Measurements from ENCODE around the gene TNFRSF8. TPM values are rescaled to one million over a fixed set of nuclear protein-coding genes. Genes with fewer than 3 reads are reported as not detected.
A peak's percentile ranks its signal among the peaks of the same experiment; 100 is the strongest.

The TNFRSF8 gene
- total and polyA plus RNA-seq, 2 of the 13 experiments (the other 11 are each of a cell fraction or from before 2014, with no cell fraction given): not detected

DNA sequence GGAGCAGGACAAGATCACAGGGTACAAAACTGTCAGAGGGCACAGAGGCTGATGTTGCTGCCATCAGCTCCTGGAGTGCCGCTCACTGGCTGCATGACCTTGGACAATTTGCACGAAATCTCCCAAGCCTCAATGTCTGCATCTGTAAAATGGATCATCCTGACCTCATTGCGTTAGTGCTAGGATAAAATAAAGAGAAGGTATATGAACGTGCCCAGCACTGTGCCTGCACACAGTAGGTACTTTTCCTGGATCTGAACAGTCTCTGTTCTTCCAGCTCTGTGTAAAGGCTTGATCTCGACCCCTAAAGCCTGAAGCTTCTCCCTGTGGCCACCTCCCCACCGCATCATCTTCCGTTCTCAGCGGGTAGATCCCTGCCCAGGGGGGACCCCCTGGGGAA is 116.6 kb downstream of the TNFRSF8 start:
- no peak overlapping the region for H3K27ac ChIP-seq (ENCODE audit: extremely low read length, insufficient read depth, low read length)
- H3K9ac ChIP-seq (ENCODE audit: insufficient read depth, low read depth, low read length): no peak overlapping the region

DNA sequence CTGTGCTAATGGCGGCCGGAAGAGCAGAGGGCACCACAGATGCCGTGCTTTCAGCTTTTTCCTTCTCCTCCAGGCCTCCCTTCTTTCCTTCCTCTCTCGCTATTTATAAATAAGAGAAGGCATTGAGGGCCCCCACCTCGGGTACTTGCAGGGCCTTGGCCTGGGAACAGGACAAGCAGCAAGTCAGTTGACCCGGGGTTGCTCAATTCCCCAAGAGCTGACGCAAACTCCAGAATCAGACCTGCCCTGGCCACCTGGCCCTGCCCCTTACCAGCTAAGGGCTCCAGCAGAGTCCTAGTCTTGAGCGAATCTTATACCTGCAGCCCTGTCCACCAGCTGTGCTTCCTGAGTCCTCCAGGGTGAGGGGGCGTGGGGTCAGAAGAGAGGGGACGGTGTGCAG is 117.2 kb downstream of the TNFRSF8 start:
- Histone ChIP-seq H3K4me2 (ENCODE audit: low read depth, low read length) (no peak overlapping the region), H2AFZ (ENCODE audit: low read length) (no peak overlapping the region), H3K4me1 (ENCODE audit: insufficient read depth, low read length) (peaks cover 27% of the 10 kb centered on the region), H3K4me3 (replicated peaks in 1 of 3; ENCODE audit: insufficient read depth in 1 of 3, low read depth in 2 of 3, low read length in 3 of 3) (no peak overlapping the region), H3K36me3 (replicated peaks in 1 of 2; ENCODE audit: control insufficient read depth in 1 of 2, insufficient read depth in 2 of 2, low read length in 2 of 2) (no peaks in the 10 kb centered on the region), H3K27me3 (ENCODE audit: control insufficient read depth in 1 of 2, insufficient read depth in 2 of 2, low read length in 2 of 2) (peaks cover 9 to 38% of the 10 kb centered on the region in 2 experiments; a peak in 4 of 5 replicates), H3K79me2 (ENCODE audit: insufficient read depth, low read length) (no peaks in the 10 kb centered on the region), H4K20me1 (ENCODE audit: insufficient read depth, low read length) (no peaks in the 10 kb centered on the region), H3K9ac (ENCODE audit: insufficient read depth, low read depth, low read length) (no peak overlapping the region), H3K9me3 (ENCODE audit: low read length) (no peaks in the 10 kb centered on the region), H3K27ac (ENCODE audit: extremely low read length, insufficient read depth, low read length) (no peak overlapping the region)
- FAIRE-seq: no peak
- no TSS peak for BruUV-seq (replicated peaks)
- TF ChIP-seq CEBPB (IDR thresholded peaks at IDR 0.05; ENCODE audit: borderline replicate concordance, low read depth, low read length): peak; percentile 88
- TF ChIP-seq, protein P1, sequence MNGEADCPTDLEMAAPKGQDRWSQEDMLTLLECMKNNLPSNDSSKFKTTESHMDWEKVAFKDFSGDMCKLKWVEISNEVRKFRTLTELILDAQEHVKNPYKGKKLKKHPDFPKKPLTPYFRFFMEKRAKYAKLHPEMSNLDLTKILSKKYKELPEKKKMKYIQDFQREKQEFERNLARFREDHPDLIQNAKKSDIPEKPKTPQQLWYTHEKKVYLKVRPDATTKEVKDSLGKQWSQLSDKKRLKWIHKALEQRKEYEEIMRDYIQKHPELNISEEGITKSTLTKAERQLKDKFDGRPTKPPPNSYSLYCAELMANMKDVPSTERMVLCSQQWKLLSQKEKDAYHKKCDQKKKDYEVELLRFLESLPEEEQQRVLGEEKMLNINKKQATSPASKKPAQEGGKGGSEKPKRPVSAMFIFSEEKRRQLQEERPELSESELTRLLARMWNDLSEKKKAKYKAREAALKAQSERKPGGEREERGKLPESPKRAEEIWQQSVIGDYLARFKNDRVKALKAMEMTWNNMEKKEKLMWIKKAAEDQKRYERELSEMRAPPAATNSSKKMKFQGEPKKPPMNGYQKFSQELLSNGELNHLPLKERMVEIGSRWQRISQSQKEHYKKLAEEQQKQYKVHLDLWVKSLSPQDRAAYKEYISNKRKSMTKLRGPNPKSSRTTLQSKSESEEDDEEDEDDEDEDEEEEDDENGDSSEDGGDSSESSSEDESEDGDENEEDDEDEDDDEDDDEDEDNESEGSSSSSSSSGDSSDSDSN (CRISPR knock-in tag; IDR thresholded peaks at IDR 0.05): no peak
- no peak for TF ChIP-seq MBD4 (IDR thresholded peaks at IDR 0.05; ENCODE audit: borderline replicate concordance, low read length)
- TF ChIP-seq CEBPG (CRISPR knock-in tag; IDR thresholded peaks at IDR 0.05): peak; percentile 66; the same call in 1 of the 2 replicates
- TF ChIP-seq, protein P2, sequence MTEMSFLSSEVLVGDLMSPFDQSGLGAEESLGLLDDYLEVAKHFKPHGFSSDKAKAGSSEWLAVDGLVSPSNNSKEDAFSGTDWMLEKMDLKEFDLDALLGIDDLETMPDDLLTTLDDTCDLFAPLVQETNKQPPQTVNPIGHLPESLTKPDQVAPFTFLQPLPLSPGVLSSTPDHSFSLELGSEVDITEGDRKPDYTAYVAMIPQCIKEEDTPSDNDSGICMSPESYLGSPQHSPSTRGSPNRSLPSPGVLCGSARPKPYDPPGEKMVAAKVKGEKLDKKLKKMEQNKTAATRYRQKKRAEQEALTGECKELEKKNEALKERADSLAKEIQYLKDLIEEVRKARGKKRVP (CRISPR knock-in tag; IDR thresholded peaks at IDR 0.05): peak in 1 of 2 experiments; percentile 56; a peak in 1 of 4 replicates
- intact Hi-C loops (cut with micrococcal nuclease; ENCODE audit: unreplicated experiment): no loop called here
- peak; percentile 31 for ATAC-seq
- ChIA-PET CTCF (ENCODE audit: low intra/inter-chr PET ratio, low total read pairs) (no interaction called here), POLR2A (no interaction called here)
- DNase-seq (ENCODE audit: low spot score): no peak
- in situ Hi-C loops (cut with HindIII; ENCODE audit: extremely low pct_ligation_motif_present, low pct_unique_long_range_greater_than_20kb): no loop called here
- WGBS (ENCODE audit: low lambda C conversion rate): 34% methylated on average over 6 of the region's 10 CpGs

More for the DNA sequence above, 116.6 kb downstream of the TNFRSF8 start:
- Histone ChIP-seq H3K4me1 (ENCODE audit: insufficient read depth, low read length) (peaks cover 26% of the 10 kb centered on the region), H3K4me2 (ENCODE audit: low read depth, low read length) (no peak overlapping the region), H3K9me3 (ENCODE audit: low read length) (no peaks in the 10 kb centered on the region), H3K27me3 (ENCODE audit: control insufficient read depth in 1 of 2, insufficient read depth in 2 of 2, low read length in 2 of 2) (peaks cover 8 to 38% of the 10 kb centered on the region in 2 experiments; a peak in 4 of 5 replicates), H2AFZ (ENCODE audit: low read length) (no peak overlapping the region), H3K4me3 (replicated peaks in 1 of 3; ENCODE audit: insufficient read depth in 1 of 3, low read depth in 2 of 3, low read length in 3 of 3) (no peak overlapping the region), H4K20me1 (ENCODE audit: insufficient read depth, low read length) (no peaks in the 10 kb centered on the region), H3K79me2 (ENCODE audit: insufficient read depth, low read length) (no peaks in the 10 kb centered on the region), H3K36me3 (replicated peaks in 1 of 2; ENCODE audit: control insufficient read depth in 1 of 2, insufficient read depth in 2 of 2, low read length in 2 of 2) (no peaks in the 10 kb centered on the region)
- ATAC-seq (no peak), DNase-seq (ENCODE audit: low spot score) (no peak), FAIRE-seq (no peak)
- CTCF ChIA-PET (ENCODE audit: low intra/inter-chr PET ratio, low total read pairs): no interaction called here
- TF ChIP-seq PITX1 (CRISPR knock-in tag; IDR thresholded peaks at IDR 0.05) (no peak), ARHGAP35 (CRISPR knock-in tag; IDR thresholded peaks at IDR 0.05; ENCODE audit: borderline replicate concordance) (no peak), ZNF629 (CRISPR knock-in tag; conservative IDR thresholded peaks at IDR 0.05) (peak; percentile 80), TCF7 (IDR thresholded peaks at IDR 0.05; ENCODE audit: low read depth) (no peak), ZNF672 (CRISPR knock-in tag; IDR thresholded peaks at IDR 0.05) (no peak)
- POLR2A ChIA-PET: no interaction called here
- in situ Hi-C loops (cut with HindIII; ENCODE audit: extremely low pct_ligation_motif_present, low pct_unique_long_range_greater_than_20kb) (no loop called here), intact Hi-C loops (cut with micrococcal nuclease; ENCODE audit: unreplicated experiment) (no loop called here)
- no TSS peak for BruUV-seq (replicated peaks)
- WGBS (ENCODE audit: low lambda C conversion rate): 64% methylated on average over 8 of the region's 8 CpGs
